Peyer's patch (tissue), 4 donors: Measurements from ENCODE around the gene LEF1.

Experiments used
- CTCF ChIP-seq, 6 experiments: fragments of 450-650 bp in 4 of 6; fragments of 200-600 bp in 2 of 6; sonication (generic) in 1 of 6; IDR thresholded peaks; one replicate each; pipeline ENCODE4 v1.5.1; 2017 to 2019; ENCODE audit warnings: antibody characterized with exemption in 6 of 6, mild to moderate bottlenecking in 3 of 6, moderate library complexity in 1 of 6
- POLR2A ChIP-seq, 2 donors: fragments of 450-650 bp; IDR thresholded peaks; one replicate each; pipeline ENCODE4 v1.5.1; 2017; ENCODE audit warnings: antibody characterized with exemption in 2 of 2, mild to moderate bottlenecking in 2 of 2, moderate library complexity in 2 of 2

- TF ChIP-seq POLR2A (IDR thresholded peaks at IDR 0.05) (no peak), CTCF (IDR thresholded peaks at IDR 0.05) (no peak)
Measured at GRCh38 chr4:108033348-108033747, 135.4 kb downstream of the LEF1 start.
